Spleen (tissue), 11 donors: ENCODE measurements around the gene CTTNBP2NL. TPM values are rescaled to one million over a fixed set of nuclear protein-coding genes. Genes with fewer than 3 reads are reported as not detected.
A peak's percentile ranks its signal among the peaks of the same experiment; 100 is the strongest.
"Not testable (repeated sequence)": the region's sequence is repeated elsewhere in the genome, so short reads cannot be mapped to it uniquely, and the experiment has no call there.

Experiments
- DNase-seq: peaks from one replicate; pipeline ENCODE4 v3.0.0-alpha.2; 2020
- H3K27ac ChIP-seq, 8 donors: fragments of 200-600 bp; sonication (generic) in 7 of 8; 1 replicate in 4 of 8; 2 replicates in 4 of 8; pipeline versions ENCODE4 v1.5.0 to v1.8.0; 2016 to 2021; ENCODE audit warnings: inconsistent platforms in 4 of 8, mild to moderate bottlenecking in 4 of 8, moderate library complexity in 1 of 8
- H3K27me3 ChIP-seq, 7 donors: fragments of 200-600 bp; sonication (generic) in 6 of 7; replicated peaks in 1 of 7; 1 replicate in 4 of 7; 2 replicates in 3 of 7; pipeline versions ENCODE4 v1.5.0 to v1.8.0; 2016 to 2021; ENCODE audit warnings: inconsistent platforms in 3 of 7, mild to moderate bottlenecking in 1 of 7
- H3K36me3 ChIP-seq, 6 donors: fragments of 200-600 bp; sonication (generic) in 5 of 6; 1 replicate in 4 of 6; 2 replicates in 2 of 6; pipeline versions ENCODE4 v1.5.0 to v1.8.0; 2016 to 2021; ENCODE audit warnings: inconsistent platforms in 2 of 6
- H3K4me1 ChIP-seq, 6 donors: fragments of 200-600 bp; sonication (generic) in 5 of 6; 1 replicate in 3 of 6; 2 replicates in 3 of 6; pipeline versions ENCODE4 v1.5.0 to v1.8.0; 2016 to 2021; ENCODE audit warnings: inconsistent platforms in 3 of 6
- H3K4me3 ChIP-seq, 8 donors: fragments of 200-600 bp; sonication (generic) in 7 of 8; 1 replicate in 4 of 8; 2 replicates in 4 of 8; pipeline versions ENCODE4 v1.5.0 to v1.8.0; 2016 to 2021; ENCODE audit warnings: inconsistent platforms in 4 of 8, mild to moderate bottlenecking in 4 of 8, moderate library complexity in 2 of 8
- H3K9me3 ChIP-seq, 8 donors: fragments of 200-600 bp; sonication (generic) in 7 of 8; 1 replicate in 4 of 8; 2 replicates in 4 of 8; pipeline versions ENCODE4 v1.5.0 to v1.8.0; 2016 to 2021; ENCODE audit warnings: inconsistent platforms in 4 of 8
- CTCF ChIP-seq, 11 experiments: fragments of 200-600 bp in 7 of 11; fragments of 450-650 bp in 4 of 11; sonication (generic) in 4 of 11; IDR thresholded peaks in 8 of 11; conservative IDR thresholded peaks in 3 of 11; 1 replicate in 7 of 11; 2 replicates in 4 of 11; pipeline versions ENCODE4 v1.4.0 to v1.8.0; 2016 to 2021; ENCODE audit warnings: antibody characterized with exemption in 11 of 11, inconsistent platforms in 4 of 11, mild to moderate bottlenecking in 1 of 11
- POLR2A ChIP-seq, 3 donors: fragments of 450-650 bp; IDR thresholded peaks; one replicate each; pipeline ENCODE4 v1.5.1; 2017; ENCODE audit warnings: antibody characterized with exemption in 3 of 3, mild to moderate bottlenecking in 1 of 3
- POLR2AphosphoS5 ChIP-seq, 3 donors: sonication (generic); formaldehyde crosslinking; IDR thresholded peaks; one replicate each; pipeline ENCODE4 v1.5.1; 2017; ENCODE audit warnings: antibody characterized with exemption in 3 of 3
- WGBS, 5 donors: extraction: QIAGEN DNeasy Blood & Tissue Kit in 3 of 5; methylation state at CpG; one replicate each; pipeline versions ENCODE4 v1.1.5 to v1.1.7; 2013 to 2018; 5-methylcytosine and 5-hydroxymethylcytosine counted together
- intact Hi-C: fragments of 100-400 bp; cut with DNase I; formaldehyde crosslinking; loops from one replicate; pipeline ENCODE4 v1.15.0; 2023; ENCODE audit warnings: low total_unique reads
- polyA plus RNA-seq, 3 donors: library from polyadenylated mRNA; stranded (reverse); fragments of 200-250 nt; gene quantifications; one replicate each; pipeline ENCODE4 v1.2.1, GENCODE V29; 2013
- total RNA-seq, 7 donors: library from RNA; depleted of rRNA in 3 of 7; stranded (reverse); fragments of >200 nt in 3 of 7; fragmentation: NEBNext Ultra II Directional in 4 of 7; extraction: Animal tissue kit (Norgen Biotek cat#: 25700) in 4 of 7; gene quantifications; one replicate each; pipeline versions ENCODE4 v1.1.0 to v1.2.1, GENCODE V29; 2016 to 2021
- donor health status: healthy with polysubstance abuse.
- donor health status: DM: no; HTN: no; CAD: no; lungs with moderate emphysema.
- donor health status: DM: no; HTN: no; CAD: no.
- donor health status: Bipolar disorder and iron deficiency.
- donor health status: healthy.
- donor health status: DM: no; HTN: no; CAD: no.
- donor health status: DM: yes; HTN: yes; CAD: no.

The CTTNBP2NL gene
- total and polyA plus RNA-seq, 10 donors, result 1.9 to 48.1 (median 24.0) TPM

GRCh38 chr1:112396653-112397471, 848 bp downstream of the CTTNBP2NL start:
- Histone ChIP-seq H3K4me1 (peaks cover 20 to 81% (median 57%) of the 10 kb centered on the region in 6 donors), H3K27me3 (peaks cover 0 to 4% (median 0%) of the 10 kb centered on the region in 7 donors), H3K4me3 (peak overlapping the region; percentile 90 to 99 (median 96)), H3K27ac (peak overlapping the region; percentile 61 to 92 (median 87)), H3K9me3 (no peaks in the 10 kb centered on the region), H3K36me3 (no peaks in the 10 kb centered on the region)
- TF ChIP-seq CTCF (IDR thresholded peaks at IDR 0.05 in 8 of 11, conservative IDR thresholded peaks at IDR 0.05 in 3 of 11) (no peak), POLR2A (IDR thresholded peaks at IDR 0.05) (no peak), POLR2AphosphoS5 (IDR thresholded peaks at IDR 0.05) (no peak)
- WGBS, 5 donors, result 5 to 7% (median 6%) methylated on average over 11 of the region's 11 CpGs
- intact Hi-C loops, result loop anchor here (10.0 kb wide), 1 partner anchor 218 kb away; the partner anchor contains the start of genes CAPZA1 and ST7L
- DNase-seq, result no peak

GRCh38 chr1:112397841-112398240, 1.8 kb downstream of the CTTNBP2NL start:
- no peak for TF ChIP-seq POLR2AphosphoS5 (IDR thresholded peaks at IDR 0.05)
- no peak for TF ChIP-seq CTCF (IDR thresholded peaks at IDR 0.05 in 8 of 11, conservative IDR thresholded peaks at IDR 0.05 in 3 of 11)
- TF ChIP-seq POLR2A (IDR thresholded peaks at IDR 0.05), result no peak
- Histone ChIP-seq H3K36me3 (no peaks in the 10 kb centered on the region), H3K9me3 (no peaks in the 10 kb centered on the region), H3K4me3 (peak overlapping the region in 5 of 8 donors; percentile 90 to 97 (median 96)), H3K27me3 (peaks cover 0 to 4% (median 0%) of the 10 kb centered on the region in 7 donors), H3K27ac (peak overlapping the region in 3 of 8 donors; percentile 88 to 92 (median 91)), H3K4me1 (peaks cover 23 to 84% (median 54%) of the 10 kb centered on the region in 6 donors)
- intact Hi-C loops, result loop anchor here (10.0 kb wide), 1 partner anchor 217 kb away; the partner anchor contains the start of genes CAPZA1 and ST7L
- WGBS, 5 donors, result 54 to 71% (median 62%) methylated on average over 4 of the region's 4 CpGs
- no peak for DNase-seq

GRCh38 chr1:112399456-112399855, 3.4 kb downstream of the CTTNBP2NL start:
- intact Hi-C loops, result loop anchor here (10.0 kb wide), 1 partner anchor 215 kb away; the partner anchor contains the start of genes CAPZA1 and ST7L
- Histone ChIP-seq H3K36me3 (no peaks in the 10 kb centered on the region), H3K27ac (peak overlapping the region in 2 of 8 donors; percentile 11 to 12), H3K9me3 (no peaks in the 10 kb centered on the region), H3K4me1 (peaks cover 23 to 78% (median 48%) of the 10 kb centered on the region in 6 donors), H3K27me3 (peaks cover 0 to 4% (median 0%) of the 10 kb centered on the region in 7 donors), H3K4me3 (peak overlapping the region in 1 of 8 donors; percentile 5)
- TF ChIP-seq POLR2A (IDR thresholded peaks at IDR 0.05) (no peak), CTCF (IDR thresholded peaks at IDR 0.05 in 8 of 11, conservative IDR thresholded peaks at IDR 0.05 in 3 of 11) (no peak), POLR2AphosphoS5 (IDR thresholded peaks at IDR 0.05) (no peak)
- DNase-seq, result no peak
- WGBS, 5 donors, result 62 to 68% (median 65%) methylated on average over 4 of the region's 4 CpGs

- H3K27ac ChIP-seq, H3K9me3 ChIP-seq, H3K4me3 ChIP-seq, H3K27me3 ChIP-seq, DNase-seq, H3K36me3 ChIP-seq, intact Hi-C loops: not testable (repeated sequence)
- 84 to 91% (median 87%) methylated on average over 6 of the region's 6 CpGs for WGBS, 5 donors
- H3K4me1 ChIP-seq, result peaks cover 13 to 66% (median 36%) of the 10 kb centered on the region in 6 donors
Measured at GRCh38 chr1:112400706-112401105, 4.7 kb downstream of the CTTNBP2NL start.
